Effector memory CD4-positive, alpha-beta T cell (primary cell): ENCODE measurements around the gene CEP85.

Experiments
- DNase-seq, 3 donors: peaks; one replicate each; pipeline ENCODE4 v3.0.0-alpha.2; 2020
- H3K27ac ChIP-seq: 2 replicates; pipeline ENCODE4 v1.7.0; 2013; ENCODE audit warnings: mild to moderate bottlenecking, low read length, moderate library complexity; ENCODE audit not compliant: insufficient read depth, poor library complexity, severe bottlenecking
- H3K27me3 ChIP-seq: replicated peaks from 2 replicates; pipeline ENCODE4 v1.7.0; 2013; ENCODE audit warnings: mild to moderate bottlenecking, low read length; ENCODE audit not compliant: insufficient read depth, control insufficient read depth, poor library complexity, severe bottlenecking
- H3K36me3 ChIP-seq: 2 replicates; pipeline ENCODE4 v1.7.0; 2013; ENCODE audit warnings: mild to moderate bottlenecking, low read length, moderate library complexity; ENCODE audit not compliant: control insufficient read depth, insufficient read depth
- H3K4me1 ChIP-seq: 2 replicates; pipeline ENCODE4 v1.7.0; 2013; ENCODE audit warnings: low read length, mild to moderate bottlenecking; ENCODE audit not compliant: control insufficient read depth, insufficient read depth, poor library complexity, severe bottlenecking
- H3K4me3 ChIP-seq: 2 replicates; pipeline ENCODE4 v1.7.0; 2013; ENCODE audit warnings: low read length, low read depth, mild to moderate bottlenecking; ENCODE audit not compliant: insufficient read depth, poor library complexity, severe bottlenecking
- H3K9me3 ChIP-seq: 2 replicates; pipeline ENCODE4 v1.7.0; 2013; ENCODE audit warnings: mild to moderate bottlenecking, low read length, moderate library complexity; ENCODE audit not compliant: control insufficient read depth

CEP85 gene

DNA sequence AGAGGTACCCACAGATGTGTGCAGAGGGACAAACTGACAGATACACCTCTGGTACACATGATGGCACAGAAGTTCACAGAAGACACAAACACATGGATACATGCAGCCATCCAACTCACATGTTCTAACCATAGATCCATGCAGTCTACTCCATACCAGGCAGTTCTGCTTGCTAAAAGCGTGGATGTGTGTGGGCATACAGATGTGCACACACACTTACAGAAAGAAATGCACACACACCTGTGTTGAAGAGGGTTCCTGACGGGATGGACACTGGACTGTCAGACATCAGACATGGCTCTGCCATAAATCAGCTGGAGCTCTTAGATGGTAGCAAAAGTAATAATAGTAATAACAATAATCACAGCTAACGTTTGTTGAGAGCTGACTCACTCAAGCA lies 90.5 kb downstream of the CEP85 start:
- Histone ChIP-seq H3K27me3 (no peaks in the 10 kb centered on the region), H3K4me3 (no peak overlapping the region), H3K27ac (no peak overlapping the region), H3K36me3 (peaks cover 35% of the 10 kb centered on the region), H3K4me1 (peaks cover 25% of the 10 kb centered on the region), H3K9me3 (no peaks in the 10 kb centered on the region)
- DNase-seq: no peak

DNA sequence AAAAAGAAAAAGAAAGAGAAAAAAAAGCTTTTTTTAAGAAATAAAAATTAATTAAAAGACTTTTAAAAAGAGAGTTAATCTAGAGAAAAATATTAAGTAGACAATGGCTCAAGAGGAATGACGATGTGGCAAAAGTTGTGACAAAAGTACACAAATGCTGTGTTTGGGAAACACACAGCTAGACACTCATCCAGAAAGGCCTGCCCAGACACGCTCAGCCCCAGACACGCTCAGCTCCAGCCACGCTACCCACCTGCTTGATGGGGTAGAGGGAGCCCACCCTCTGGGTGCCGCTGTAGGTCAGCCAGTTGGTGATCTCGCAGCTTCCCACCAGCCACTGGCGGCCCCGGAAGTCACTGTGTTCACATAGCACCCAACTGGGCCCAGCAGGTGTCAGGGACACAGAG lies 94.0 kb downstream of the CEP85 start:
- H3K4me3 ChIP-seq: no peak overlapping the region
- H3K9me3 ChIP-seq: no peaks in the 10 kb centered on the region
- H3K27me3 ChIP-seq: no peaks in the 10 kb centered on the region
- no peak for DNase-seq
- H3K36me3 ChIP-seq: peaks cover 6% of the 10 kb centered on the region
- no peaks in the 10 kb centered on the region for H3K4me1 ChIP-seq
- no peak overlapping the region for H3K27ac ChIP-seq
